CD14-positive monocyte (primary cell): ENCODE measurements around the gene AGPAT3. TPM values are rescaled to one million over a fixed set of nuclear protein-coding genes. Genes with fewer than 3 reads are reported as not detected.

ENCODE experiments used
- DNase-seq, 3 donors: peaks; one replicate each; pipeline ENCODE4 v3.0.0-alpha.2; 2011 to 2022
- H2AFZ ChIP-seq: 2 replicates; pipeline ENCODE4 v1.6.0; 2012; ENCODE audit warnings: mild to moderate bottlenecking, low read depth, low read length, inconsistent platforms; ENCODE audit not compliant: insufficient read depth, poor library complexity, severe bottlenecking
- H3K27ac ChIP-seq, 2 donors: 1 replicate in 1 of 2; 2 replicates in 1 of 2; pipeline ENCODE4 v1.5.1; 2012 to 2013; ENCODE audit warnings: low read length in 2 of 2, control low read depth in 1 of 2, inconsistent platforms in 1 of 2, low read depth in 1 of 2, mild to moderate bottlenecking in 1 of 2
- H3K27me3 ChIP-seq, 2 donors: one replicate each; pipeline versions ENCODE4 v1.6.0 to v1.6.1; 2011 to 2013; ENCODE audit warnings: low read length in 2 of 2; ENCODE audit not compliant: control insufficient read depth in 2 of 2, insufficient read depth in 2 of 2
- H3K36me3 ChIP-seq, 2 donors: replicated peaks in 1 of 2; 1 replicate in 1 of 2; 2 replicates in 1 of 2; pipeline versions ENCODE4 v1.5.1 to v1.6.1; 2012 to 2013; ENCODE audit warnings: low read length in 2 of 2, control low read depth in 1 of 2, inconsistent platforms in 1 of 2, mild to moderate bottlenecking in 1 of 2; ENCODE audit not compliant: insufficient read depth in 2 of 2, control insufficient read depth in 1 of 2
- H3K4me1 ChIP-seq, 2 donors: 1 replicate in 1 of 2; 2 replicates in 1 of 2; pipeline versions ENCODE4 v1.5.1 to v1.6.1; 2012 to 2013; ENCODE audit warnings: low read length in 2 of 2, control low read depth in 1 of 2, inconsistent platforms in 1 of 2, mild to moderate bottlenecking in 1 of 2, moderate library complexity in 1 of 2; ENCODE audit not compliant: insufficient read depth in 2 of 2, control insufficient read depth in 1 of 2
- H3K4me2 ChIP-seq: replicated peaks from 2 replicates; pipeline ENCODE3; 2012; ENCODE audit warnings: low read length, moderate library complexity, mild to moderate bottlenecking; ENCODE audit not compliant: poor library complexity, severe bottlenecking; ENCODE audit errors: extremely low read depth
- H3K4me3 ChIP-seq, 3 experiments: fragments of 200-600 bp in 1 of 3; sonication (generic) in 1 of 3; replicated peaks in 1 of 3; 1 replicate in 2 of 3; 2 replicates in 1 of 3; pipeline ENCODE4 v1.5.1; 2011 to 2013; ENCODE audit warnings: low read length in 3 of 3, mild to moderate bottlenecking in 3 of 3, control low read depth in 2 of 3, low read depth in 2 of 3, inconsistent platforms in 1 of 3, moderate library complexity in 1 of 3
- H3K79me2 ChIP-seq: 2 replicates; pipeline ENCODE4 v1.6.0; 2012; ENCODE audit warnings: mild to moderate bottlenecking, control low read depth, inconsistent platforms, low read length, moderate library complexity; ENCODE audit not compliant: insufficient read depth
- H3K9ac ChIP-seq: 2 replicates; pipeline ENCODE4 v1.6.0; 2017; ENCODE audit warnings: low read length, mild to moderate bottlenecking; ENCODE audit not compliant: insufficient read depth, poor library complexity, severe bottlenecking
- H3K9me3 ChIP-seq, 2 donors: replicated peaks in 1 of 2; 1 replicate in 1 of 2; 2 replicates in 1 of 2; pipeline versions ENCODE4 v1.5.1 to v1.6.1; 2012 to 2013; ENCODE audit warnings: low read length in 2 of 2, control low read depth in 1 of 2; ENCODE audit not compliant: control insufficient read depth in 1 of 2, insufficient read depth in 1 of 2
- H4K20me1 ChIP-seq: 2 replicates; pipeline ENCODE4 v1.6.0; 2012; ENCODE audit warnings: mild to moderate bottlenecking, low read length, control low read depth, moderate library complexity; ENCODE audit not compliant: insufficient read depth
- H3K27ac Mint-ChIP-seq, 7 donors: one replicate each; pipeline ENCODE4 v1.8.0; 2020; ENCODE audit warnings: mild to moderate bottlenecking in 7 of 7, mixed read lengths in 7 of 7, moderate library complexity in 6 of 7, inconsistent platforms in 2 of 7
- H3K27me3 Mint-ChIP-seq, 3 donors: one replicate each; pipeline ENCODE4 v1.8.0; 2021 to 2022; ENCODE audit warnings: low read depth in 3 of 3, mild to moderate bottlenecking in 3 of 3, mixed read lengths in 3 of 3, moderate library complexity in 3 of 3, inconsistent platforms in 1 of 3
- H3K36me3 Mint-ChIP-seq, 2 donors: one replicate each; pipeline ENCODE4 v1.8.0; 2020; ENCODE audit warnings: mixed read lengths in 2 of 2, inconsistent platforms in 1 of 2, mild to moderate bottlenecking in 1 of 2
- H3K4me1 Mint-ChIP-seq: one replicate; pipeline ENCODE4 v1.8.0; 2020; ENCODE audit warnings: mild to moderate bottlenecking, mixed read lengths
- H3K4me3 Mint-ChIP-seq, 2 donors: one replicate each; pipeline ENCODE4 v1.8.0; 2020; ENCODE audit warnings: mild to moderate bottlenecking in 2 of 2, mixed read lengths in 2 of 2, moderate library complexity in 1 of 2
- H3K9me3 Mint-ChIP-seq, 7 donors: one replicate each; pipeline ENCODE4 v1.8.0; 2020 to 2022; ENCODE audit warnings: mixed read lengths in 7 of 7, mild to moderate bottlenecking in 6 of 7, moderate library complexity in 6 of 7, inconsistent platforms in 2 of 7
- WGBS: methylation state at CpG from one replicate; pipeline ENCODE4 v1.1.5; 2013; ENCODE audit warnings: missing lambda C conversion rate; ENCODE audit not compliant: insufficient coverage; 5-methylcytosine and 5-hydroxymethylcytosine counted together
- intact Hi-C, 2 donors: fragments of 100-400 bp; cut with micrococcal nuclease; formaldehyde crosslinking; loops; one replicate each; pipeline versions ENCODE4 v1.15.0 to v1.15.1; 2023
- polyA plus RNA-seq, 3 donors: library from polyadenylated mRNA; depleted of rRNA in 1 of 3; unstranded in 2 of 3; stranded (reverse) in 1 of 3; fragments of 300-500 nt in 2 of 3; fragments of >200 nt in 1 of 3; fragmentation: Illumina TruSeq in 2 of 3; gene quantifications; 1 replicate in 2 of 3; 2 replicates in 1 of 3; pipeline ENCODE4 v1.2.3, GENCODE V29; 2012 to 2021
- TF ChIP-seq, protein P1 (sequence below): fragments of 200-600 bp; IDR thresholded peaks from one replicate; pipeline ENCODE4 v1.8.0; 2022; ENCODE audit warnings: antibody characterized with exemption, mild to moderate bottlenecking

The AGPAT3 gene
- polyA plus RNA-seq, 3 donors, result 24.9 to 49.3 (median 26.2) TPM

DNA sequence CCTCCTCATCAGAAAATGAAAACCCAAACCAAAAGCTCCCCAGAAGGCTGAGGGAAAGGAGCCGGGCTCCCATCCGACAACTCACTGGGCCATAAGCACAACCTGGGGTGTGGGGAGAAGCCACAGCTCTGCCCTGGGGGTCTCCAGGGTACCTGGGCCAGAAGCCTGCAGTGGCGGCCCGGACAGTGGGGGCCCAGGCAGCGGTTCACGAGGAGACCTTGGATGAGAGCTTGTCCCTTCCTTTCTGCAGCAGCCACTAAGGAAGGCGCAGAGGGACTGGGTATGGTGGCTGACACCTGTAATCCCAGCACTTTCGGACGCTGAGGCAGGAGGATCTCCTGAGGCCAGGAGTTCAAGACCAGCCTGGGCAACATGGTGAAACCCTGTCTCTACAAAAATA lies 129.6 kb downstream of the AGPAT3 start:
- TF ChIP-seq, protein P1, sequence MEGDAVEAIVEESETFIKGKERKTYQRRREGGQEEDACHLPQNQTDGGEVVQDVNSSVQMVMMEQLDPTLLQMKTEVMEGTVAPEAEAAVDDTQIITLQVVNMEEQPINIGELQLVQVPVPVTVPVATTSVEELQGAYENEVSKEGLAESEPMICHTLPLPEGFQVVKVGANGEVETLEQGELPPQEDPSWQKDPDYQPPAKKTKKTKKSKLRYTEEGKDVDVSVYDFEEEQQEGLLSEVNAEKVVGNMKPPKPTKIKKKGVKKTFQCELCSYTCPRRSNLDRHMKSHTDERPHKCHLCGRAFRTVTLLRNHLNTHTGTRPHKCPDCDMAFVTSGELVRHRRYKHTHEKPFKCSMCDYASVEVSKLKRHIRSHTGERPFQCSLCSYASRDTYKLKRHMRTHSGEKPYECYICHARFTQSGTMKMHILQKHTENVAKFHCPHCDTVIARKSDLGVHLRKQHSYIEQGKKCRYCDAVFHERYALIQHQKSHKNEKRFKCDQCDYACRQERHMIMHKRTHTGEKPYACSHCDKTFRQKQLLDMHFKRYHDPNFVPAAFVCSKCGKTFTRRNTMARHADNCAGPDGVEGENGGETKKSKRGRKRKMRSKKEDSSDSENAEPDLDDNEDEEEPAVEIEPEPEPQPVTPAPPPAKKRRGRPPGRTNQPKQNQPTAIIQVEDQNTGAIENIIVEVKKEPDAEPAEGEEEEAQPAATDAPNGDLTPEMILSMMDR, result no peak
- Histone ChIP-seq H3K27ac (no peak overlapping the region), H4K20me1 (no peaks in the 10 kb centered on the region), H3K4me2 (no peak overlapping the region), H3K9ac (no peak overlapping the region), H3K9me3 (peaks cover 0 to 4% of the 10 kb centered on the region in 2 donors), H3K4me1 (no peaks in the 10 kb centered on the region), H3K4me3 (no peak overlapping the region), H3K79me2 (no peaks in the 10 kb centered on the region), H3K27me3 (peaks cover 0 to 2% of the 10 kb centered on the region in 2 donors), H3K36me3 (no peaks in the 10 kb centered on the region), H2AFZ (no peak overlapping the region)
- intact Hi-C loops, result loop anchor here in 1 of 2 donors (5.0 kb wide), 1 partner anchor 38 kb away; no protein-coding TSS in a partner anchor
- 100% methylated on average over 6 of the region's 9 CpGs for WGBS
- Mint-ChIP-seq H3K9me3 (peaks cover 0 to 9% (median 3%) of the 10 kb centered on the region in 7 donors), H3K27ac (no peak overlapping the region), H3K4me3 (no peak overlapping the region), H3K4me1 (no peaks in the 10 kb centered on the region), H3K36me3 (no peaks in the 10 kb centered on the region), H3K27me3 (peaks cover 5 to 8% (median 6%) of the 10 kb centered on the region in 3 donors)
- no peak for DNase-seq

GRCh38 chr21:43995521-43996105 lies 130.6 kb downstream of the AGPAT3 start:
- peaks cover 0 to 2% of the 10 kb centered on the region in 2 donors for H3K27me3 ChIP-seq
- TF ChIP-seq, protein P1, result no peak
- peaks cover 0 to 4% of the 10 kb centered on the region in 2 donors for H3K9me3 ChIP-seq
- Mint-ChIP-seq H3K4me3 (no peak overlapping the region), H3K4me1 (no peaks in the 10 kb centered on the region), H3K27me3 (peaks cover 5 to 13% (median 7%) of the 10 kb centered on the region in 3 donors), H3K36me3 (no peaks in the 10 kb centered on the region), H3K9me3 (peaks cover 0 to 9% (median 3%) of the 10 kb centered on the region in 7 donors), H3K27ac (no peak overlapping the region)
- H3K27ac ChIP-seq, result no peak overlapping the region
- H3K9ac ChIP-seq, result no peak overlapping the region
- no peak overlapping the region for H3K4me3 ChIP-seq
- intact Hi-C loops, result no loop called here
- H3K4me1 ChIP-seq, result no peaks in the 10 kb centered on the region
- H3K79me2 ChIP-seq, result no peaks in the 10 kb centered on the region
- no peak overlapping the region for H3K4me2 ChIP-seq
- DNase-seq, result no peak
- H4K20me1 ChIP-seq, result no peaks in the 10 kb centered on the region
- 85% methylated on average over 16 of the region's 18 CpGs for WGBS
- H3K36me3 ChIP-seq, result no peaks in the 10 kb centered on the region
- no peak overlapping the region for H2AFZ ChIP-seq
